ENCODE measurements around the gene CACNA1A. TPM values are rescaled to one million over a fixed set of nuclear protein-coding genes. Genes with fewer than 3 reads are reported as not detected.
"Not testable (repeated sequence)": the region's sequence is repeated elsewhere in the genome, so short reads cannot be mapped to it uniquely, and the experiment has no call there.

CACNA1A gene
- polyA plus RNA-seq, 3 donors = 0.58 to 2.2 (median 2.0) TPM

GRCh38 chr19:13269348-13269747 lies 236.9 kb downstream of the CACNA1A start:
- H3K27ac ChIP-seq (ENCODE audit: low read depth, low read length) = no peak overlapping the region
- WGBS, 3 donors = 92 to 98% (median 94%) methylated on average over 10 of the region's 10 CpGs

- WGBS, 3 donors = 60 to 80% (median 72%) methylated on average over 4 of the region's 4 CpGs
Observed at GRCh38 chr19:13267889-13268288, 238.4 kb downstream of the CACNA1A start.

GRCh38 chr19:13267131-13267530 lies 239.1 kb downstream of the CACNA1A start:
- no peak overlapping the region for H3K27ac ChIP-seq (ENCODE audit: low read depth, low read length)
- WGBS, 3 donors = 83 to 89% (median 88%) methylated on average over 15 of the region's 15 CpGs

More at GRCh38 chr19:13267889-13268288, 238.4 kb downstream of the CACNA1A start:
- no peak overlapping the region for H3K27ac ChIP-seq (ENCODE audit: low read depth, low read length)

- WGBS, 3 donors = 21 to 56% (median 56%) methylated on average over 8 of the region's 8 CpGs
- no peak overlapping the region for H3K27ac ChIP-seq (ENCODE audit: low read depth, low read length)
Observed at GRCh38 chr19:13262450-13262849, 243.8 kb downstream of the CACNA1A start.

- WGBS, 3 donors = 64 to 70% (median 66%) methylated on average over 9 of the region's 9 CpGs
Observed at GRCh38 chr19:13260883-13261653, 245.2 kb downstream of the CACNA1A start.

GRCh38 chr19:13256918-13257317 lies 249.4 kb downstream of the CACNA1A start:
- WGBS, 3 donors = 81 to 93% (median 91%) methylated on average over 2 of the region's 2 CpGs
- no peak overlapping the region for H3K27ac ChIP-seq (ENCODE audit: low read depth, low read length)

More at GRCh38 chr19:13260883-13261653, 245.2 kb downstream of the CACNA1A start:
- H3K27ac ChIP-seq (ENCODE audit: low read depth, low read length) = no peak overlapping the region

- WGBS, 3 donors = 53 to 94% (median 91%) methylated on average over 1 of the region's 1 CpG
Observed at GRCh38 chr19:13256398-13256797, 249.9 kb downstream of the CACNA1A start.

GRCh38 chr19:13255719-13256059 lies 250.6 kb downstream of the CACNA1A start:
- 64 to 72% (median 65%) methylated on average over 2 of the region's 2 CpGs for WGBS, 3 donors
- H3K27ac ChIP-seq (ENCODE audit: low read depth, low read length) = no peak overlapping the region

More at GRCh38 chr19:13256398-13256797, 249.9 kb downstream of the CACNA1A start:
- not testable (repeated sequence) for H3K27ac ChIP-seq (ENCODE audit: low read depth, low read length)

- WGBS, 3 donors = 82 to 86% (median 85%) methylated on average over 21 of the region's 21 CpGs
- no peak overlapping the region for H3K27ac ChIP-seq (ENCODE audit: low read depth, low read length)
Observed at GRCh38 chr19:13255041-13255718, 251.1 kb downstream of the CACNA1A start.

GRCh38 chr19:13252569-13253335 lies 253.5 kb downstream of the CACNA1A start:
- H3K27ac ChIP-seq (ENCODE audit: low read depth, low read length) = no peak overlapping the region
- WGBS, 3 donors = 76 to 85% (median 82%) methylated on average over 11 of the region's 11 CpGs

GRCh38 chr19:13244920-13245319 lies 261.4 kb downstream of the CACNA1A start:
- 86 to 90% (median 88%) methylated on average over 7 to 12 of the region's 12 CpGs for WGBS, 3 donors
- H3K27ac ChIP-seq (ENCODE audit: low read depth, low read length) = no peak overlapping the region

- H3K27ac ChIP-seq (ENCODE audit: low read depth, low read length) = no peak overlapping the region
- WGBS, 3 donors = 63 to 67% (median 64%) methylated on average over 25 of the region's 25 CpGs
Observed at GRCh38 chr19:13241231-13242104, 264.8 kb downstream of the CACNA1A start.

- no peak overlapping the region for H3K27ac ChIP-seq (ENCODE audit: low read depth, low read length)
- whole genome bisulfite sequencing, 3 donors = 62 to 83% (median 70%) methylated on average over 9 of the region's 9 CpGs
Observed at GRCh38 chr19:13240312-13241022, 265.8 kb downstream of the CACNA1A start.

- WGBS, 3 donors = 73 to 83% (median 81%) methylated on average over 13 of the region's 13 CpGs
- no peak overlapping the region for H3K27ac ChIP-seq (ENCODE audit: low read depth, low read length)
Observed at GRCh38 chr19:13238891-13239534, 267.3 kb downstream of the CACNA1A start.

GRCh38 chr19:13234518-13234917 lies 271.8 kb downstream of the CACNA1A start:
- no peak overlapping the region for H3K27ac ChIP-seq (ENCODE audit: low read depth, low read length)
- WGBS, 3 donors = 6 to 31% (median 8%) methylated on average over 13 of the region's 13 CpGs

GRCh38 chr19:13231663-13232062 lies 274.6 kb downstream of the CACNA1A start:
- H3K27ac ChIP-seq (ENCODE audit: low read depth, low read length) = no peak overlapping the region
- 5 to 19% (median 15%) methylated on average over 9 of the region's 9 CpGs for WGBS, 3 donors

GRCh38 chr19:13229246-13229645 lies 277.0 kb downstream of the CACNA1A start:
- 81 to 91% (median 82%) methylated on average over 7 of the region's 7 CpGs for WGBS, 3 donors
- H3K27ac ChIP-seq (ENCODE audit: low read depth, low read length) = no peak overlapping the region
